Adipose tissue (tissue), 3 donors: ENCODE data around the gene CIAO2A. TPM values are rescaled to one million over a fixed set of nuclear protein-coding genes. Genes with fewer than 3 reads are reported as not detected.

Source experiments
- H3K27ac ChIP-seq: one replicate; pipeline ENCODE4 v1.5.1; 2013; ENCODE audit warnings: low read depth, low read length
- WGBS, 3 donors: extraction: QIAGEN DNeasy Blood & Tissue Kit; methylation state at CpG; one replicate each; pipeline ENCODE4 v1.1.7; 2013; 5-methylcytosine and 5-hydroxymethylcytosine counted together
- polyA plus RNA-seq, 3 donors: library from polyadenylated mRNA; stranded (reverse); fragments of 200-250 nt; gene quantifications; one replicate each; pipeline ENCODE4 v1.2.3, GENCODE V29; 2013
- donor health status: healthy with polysubstance abuse.
- donor health status: Bipolar disorder and iron deficiency.
- donor health status: healthy.

Gene CIAO2A
- polyA plus RNA-seq, 3 donors: 39.2 to 58.8 (median 44.8) TPM

DNA sequence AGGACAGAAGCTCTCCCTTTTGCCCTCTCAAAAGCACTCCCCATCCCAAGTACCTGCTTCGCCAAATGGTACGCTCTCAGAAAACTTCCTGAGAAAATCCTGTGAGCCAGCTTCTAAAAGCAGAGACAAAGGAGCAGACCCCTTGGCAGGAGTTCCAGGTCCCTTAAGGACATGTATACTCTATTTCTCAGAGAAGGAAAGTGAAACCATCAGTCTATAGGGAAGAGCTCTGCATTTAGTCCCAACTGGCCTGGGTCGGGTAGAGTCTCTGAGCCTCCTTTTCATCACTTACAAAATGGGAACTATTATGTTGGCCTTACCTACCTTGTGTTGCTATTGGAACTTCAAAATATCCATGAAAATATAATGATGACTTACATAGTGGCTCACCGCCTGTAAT lies 67.0 kb downstream of the CIAO2A start:
- WGBS, 3 donors: 85 to 90% (median 87%) methylated on average over 4 of the region's 4 CpGs
- no peak overlapping the region for H3K27ac ChIP-seq

DNA sequence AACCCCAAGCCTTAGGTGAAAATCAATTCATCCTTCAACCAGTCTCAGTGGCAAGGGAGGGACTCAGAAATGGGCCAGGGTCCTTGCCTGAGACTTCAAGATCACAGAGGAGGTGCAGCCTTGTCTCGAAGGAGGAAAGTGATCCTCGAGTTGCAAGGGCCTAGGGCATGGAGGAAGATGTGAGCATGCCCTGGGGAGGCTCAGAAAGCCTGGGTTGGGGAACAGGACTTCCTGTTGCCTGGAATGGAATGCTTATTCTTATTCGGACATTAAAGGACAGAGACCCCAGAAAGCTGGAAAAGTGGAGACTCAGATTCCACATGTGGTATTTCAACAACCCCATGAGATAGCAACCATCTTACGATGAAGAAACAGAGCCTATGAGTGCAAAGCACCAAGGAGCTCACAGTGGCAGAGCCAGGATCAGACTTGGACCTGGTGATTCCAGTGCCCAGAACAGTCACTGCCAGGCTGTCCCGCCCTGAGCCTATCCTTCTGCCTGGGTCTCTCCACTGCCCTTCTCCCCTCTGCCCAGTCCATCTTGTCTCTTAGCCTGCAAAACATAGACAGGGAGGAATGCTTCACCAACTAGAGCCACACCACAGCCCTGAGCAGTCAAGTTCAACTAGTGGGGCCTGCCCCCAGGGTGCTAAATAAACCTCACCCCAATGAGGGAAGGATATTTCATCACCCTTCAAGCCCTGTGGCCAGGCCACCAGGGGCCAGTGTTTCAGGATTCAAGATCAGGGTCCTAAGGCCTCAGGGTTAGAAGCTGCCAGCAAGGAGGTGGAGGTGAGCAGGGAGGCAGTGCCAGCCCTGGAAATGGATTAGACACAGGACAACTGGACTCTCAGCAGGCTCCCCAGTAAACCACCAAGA lies 69.2 kb downstream of the CIAO2A start:
- H3K27ac ChIP-seq: no peak overlapping the region
- 65 to 79% (median 77%) methylated on average over 5 of the region's 5 CpGs for WGBS, 3 donors

- WGBS, 3 donors: 62 to 70% (median 68%) methylated on average over 1 of the region's 1 CpG
- no peak overlapping the region for H3K27ac ChIP-seq
Measured at GRCh38 chr15:64023220-64023619, 70.4 kb downstream of the CIAO2A start.

GRCh38 chr15:64022571-64022970 lies 71.1 kb downstream of the CIAO2A start:
- no peak overlapping the region for H3K27ac ChIP-seq
- WGBS, 3 donors: 92 to 97% (median 95%) methylated on average over 6 of the region's 6 CpGs

Other genes with a start within 250 kb of the CIAO2A start
- 10 to 100 TPM in 1 of 3 donors, 1 to 10 TPM in 2; 3.8 to 29.7 (median 9.8) TPM for gene DAPK2, start 47.4 kb downstream of the CIAO2A start, polyA plus RNA-seq
- 10 to 100 TPM; 35.6 to 99.9 (median 93.2) TPM for gene SNX1, start 2.1 kb upstream of the CIAO2A start, polyA plus RNA-seq
- 1 to 10 TPM in 2 of 3 donors, under 1 TPM in 1; 0.90 to 1.9 (median 1.6) TPM for gene SNX22, start 57.9 kb upstream of the CIAO2A start, polyA plus RNA-seq
- 100 to 1,000 TPM; 392 to 563 (median 563) TPM for gene PPIB, start 69.2 kb upstream of the CIAO2A start, polyA plus RNA-seq